Erythroblast (primary cell): Measurements from ENCODE around the gene AAK1.

ENCODE experiments used
- GATA1 ChIP-seq: IDR thresholded peaks from 2 replicates; pipeline ENCODE4 v1.6.1; 2011; ENCODE audit warnings: low read depth, mild to moderate bottlenecking, control low read depth, low read length, moderate library complexity
- POLR2A ChIP-seq: IDR thresholded peaks from 2 replicates; pipeline ENCODE4 v1.6.1; 2011; ENCODE audit warnings: mild to moderate bottlenecking, low read length

DNA sequence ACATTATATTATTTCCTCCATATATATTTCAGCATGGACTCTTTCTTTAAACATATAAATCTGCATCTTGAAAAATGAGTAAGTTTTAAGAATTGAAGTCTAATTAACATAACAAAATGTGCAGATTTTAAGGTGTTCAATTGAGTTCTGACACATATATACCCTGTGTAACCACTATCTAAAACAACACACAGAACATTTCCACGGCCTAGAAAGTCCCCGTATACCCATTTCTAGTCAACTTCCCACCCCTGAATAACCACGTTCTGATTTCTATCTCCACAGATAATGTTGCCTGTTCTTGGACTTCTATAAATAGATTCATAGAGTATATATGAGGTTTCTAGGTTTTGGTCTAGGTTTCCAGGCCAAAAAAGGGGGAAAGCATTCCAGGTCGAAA is 87.5 kb downstream of the AAK1 start:
- no peak for TF ChIP-seq POLR2A
- no peak for TF ChIP-seq GATA1
